Measurements from ENCODE around the gene COPRS. TPM values are rescaled to one million over a fixed set of nuclear protein-coding genes. Genes with fewer than 3 reads are reported as not detected.

The COPRS gene
- total RNA-seq, 1 experiment from 2014 or later = 52.4 TPM

- Histone ChIP-seq H3K4me3 (replicated peaks in 1 of 2; ENCODE audit: low read depth in 1 of 2, low read length in 2 of 2) (no peak overlapping the region), H3K4me2 (ENCODE audit: low read length) (no peak overlapping the region), H3K9ac (ENCODE audit: low read length) (no peak overlapping the region), H4K20me1 (ENCODE audit: insufficient read depth) (no peaks in the 10 kb centered on the region), H2AFZ (ENCODE audit: low read depth, low read length, poor library complexity, severe bottlenecking) (no peak overlapping the region), H3K9me3 (ENCODE audit: control insufficient read depth in 1 of 2, insufficient read depth in 1 of 2, low read depth in 1 of 2, low read length in 2 of 2) (no peaks in the 10 kb centered on the region), H3K79me2 (ENCODE audit: insufficient read depth, low read length) (no peaks in the 10 kb centered on the region), H3K9me2 (ENCODE audit: insufficient read depth) (no peaks in the 10 kb centered on the region), H3K27me3 (ENCODE audit: insufficient read depth, low read length) (no peaks in the 10 kb centered on the region), H3K36me3 (ENCODE audit: control insufficient read depth in 1 of 2, insufficient read depth in 2 of 2, low read length in 2 of 2) (peaks cover 33 to 40% of the 10 kb centered on the region in 2 experiments; a peak in 3 of 4 replicates), H3K27ac (ENCODE audit: low read depth, low read length) (no peak overlapping the region), H3K4me1 (ENCODE audit: control insufficient read depth in 1 of 2, insufficient read depth in 2 of 2, low read length in 2 of 2) (no peaks in the 10 kb centered on the region)
- TF ChIP-seq, protein P1, sequence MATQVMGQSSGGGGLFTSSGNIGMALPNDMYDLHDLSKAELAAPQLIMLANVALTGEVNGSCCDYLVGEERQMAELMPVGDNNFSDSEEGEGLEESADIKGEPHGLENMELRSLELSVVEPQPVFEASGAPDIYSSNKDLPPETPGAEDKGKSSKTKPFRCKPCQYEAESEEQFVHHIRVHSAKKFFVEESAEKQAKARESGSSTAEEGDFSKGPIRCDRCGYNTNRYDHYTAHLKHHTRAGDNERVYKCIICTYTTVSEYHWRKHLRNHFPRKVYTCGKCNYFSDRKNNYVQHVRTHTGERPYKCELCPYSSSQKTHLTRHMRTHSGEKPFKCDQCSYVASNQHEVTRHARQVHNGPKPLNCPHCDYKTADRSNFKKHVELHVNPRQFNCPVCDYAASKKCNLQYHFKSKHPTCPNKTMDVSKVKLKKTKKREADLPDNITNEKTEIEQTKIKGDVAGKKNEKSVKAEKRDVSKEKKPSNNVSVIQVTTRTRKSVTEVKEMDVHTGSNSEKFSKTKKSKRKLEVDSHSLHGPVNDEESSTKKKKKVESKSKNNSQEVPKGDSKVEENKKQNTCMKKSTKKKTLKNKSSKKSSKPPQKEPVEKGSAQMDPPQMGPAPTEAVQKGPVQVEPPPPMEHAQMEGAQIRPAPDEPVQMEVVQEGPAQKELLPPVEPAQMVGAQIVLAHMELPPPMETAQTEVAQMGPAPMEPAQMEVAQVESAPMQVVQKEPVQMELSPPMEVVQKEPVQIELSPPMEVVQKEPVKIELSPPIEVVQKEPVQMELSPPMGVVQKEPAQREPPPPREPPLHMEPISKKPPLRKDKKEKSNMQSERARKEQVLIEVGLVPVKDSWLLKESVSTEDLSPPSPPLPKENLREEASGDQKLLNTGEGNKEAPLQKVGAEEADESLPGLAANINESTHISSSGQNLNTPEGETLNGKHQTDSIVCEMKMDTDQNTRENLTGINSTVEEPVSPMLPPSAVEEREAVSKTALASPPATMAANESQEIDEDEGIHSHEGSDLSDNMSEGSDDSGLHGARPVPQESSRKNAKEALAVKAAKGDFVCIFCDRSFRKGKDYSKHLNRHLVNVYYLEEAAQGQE (IDR thresholded peaks at IDR 0.05; ENCODE audit: low read depth) = no peak
- TF ChIP-seq EZH2 (IDR thresholded peaks at IDR 0.05) = no peak
- TF ChIP-seq, protein P2, sequence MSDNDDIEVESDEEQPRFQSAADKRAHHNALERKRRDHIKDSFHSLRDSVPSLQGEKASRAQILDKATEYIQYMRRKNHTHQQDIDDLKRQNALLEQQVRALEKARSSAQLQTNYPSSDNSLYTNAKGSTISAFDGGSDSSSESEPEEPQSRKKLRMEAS (IDR thresholded peaks at IDR 0.05) = no peak
- no peak for TF ChIP-seq POLR2A (IDR thresholded peaks at IDR 0.05; ENCODE audit: borderline replicate concordance, extremely low read depth, insufficient read depth, insufficient read length)
- TF ChIP-seq EGR1 (IDR thresholded peaks at IDR 0.05; ENCODE audit: low read depth) = no peak
- RAD21 ChIA-PET (ENCODE audit: low non-redundant PET in 1 of 2, low total read pairs in 2 of 2, uncharacterized antibody in 2 of 2, unreplicated experiment in 2 of 2) = no interaction called here
- TSS peak; percentile 26 for BruUV-seq (replicated peaks)
- POLR2A ChIA-PET = no interaction called here
- CTCF ChIA-PET = no interaction called here
- no peak for DNase-seq (ENCODE audit: low read depth, low spot score)
- no peak for ATAC-seq
- intact Hi-C loops (cut with micrococcal nuclease) = loop anchor here (10.0 kb wide), 1 partner anchor 57 kb away; the partner anchor contains the start of gene SUZ12
These were observed 19.1 kb upstream of the COPRS start for GRCh38 chr17:31877911-31878702.
